C4-2B (cell line): ENCODE data around the gene HSP90AA1.
A peak's percentile ranks its signal among the peaks of the same experiment; 100 is the strongest.

Experiments used
- H3K27ac ChIP-seq: fragments of 450-650 bp; 2 replicates; pipeline ENCODE4 v1.5.1; 2017
- CTCF ChIP-seq: fragments of 450-650 bp; conservative IDR thresholded peaks from 2 replicates; pipeline ENCODE4 v1.5.1; 2017; ENCODE audit warnings: mild to moderate bottlenecking
- ZFX ChIP-seq: fragments of 450-650 bp; IDR thresholded peaks from 2 replicates; pipeline ENCODE4 v1.6.1; 2017

HSP90AA1 gene

GRCh38 chr14:102050026-102050405 lies 36.8 kb downstream of the HSP90AA1 start:
- TF ChIP-seq ZFX (no peak), CTCF (no peak)
- H3K27ac ChIP-seq, result no peak overlapping the region

GRCh38 chr14:102049258-102050025 lies 37.4 kb downstream of the HSP90AA1 start:
- H3K27ac ChIP-seq, result no peak overlapping the region
- no peak for TF ChIP-seq CTCF
- TF ChIP-seq ZFX, result no peak

GRCh38 chr14:102047808-102048540 lies 38.9 kb downstream of the HSP90AA1 start:
- no peak for TF ChIP-seq ZFX
- no peak for TF ChIP-seq CTCF
- no peak overlapping the region for H3K27ac ChIP-seq

GRCh38 chr14:102046337-102047278 lies 40.2 kb downstream of the HSP90AA1 start:
- peak; percentile 88 for TF ChIP-seq CTCF
- TF ChIP-seq ZFX, result no peak
- H3K27ac ChIP-seq, result peak overlapping the region; percentile 6; the same call in 1 of the 2 replicates

- no peak overlapping the region for H3K27ac ChIP-seq
- no peak for TF ChIP-seq CTCF
Observed at GRCh38 chr14:102044566-102044965, 42.3 kb downstream of the HSP90AA1 start.

GRCh38 chr14:102043251-102044025 lies 43.4 kb downstream of the HSP90AA1 start:
- no peak for TF ChIP-seq ZFX
- no peak for TF ChIP-seq CTCF
- no peak overlapping the region for H3K27ac ChIP-seq
